ENCODE measurements around the gene IGFBP5.

DNA sequence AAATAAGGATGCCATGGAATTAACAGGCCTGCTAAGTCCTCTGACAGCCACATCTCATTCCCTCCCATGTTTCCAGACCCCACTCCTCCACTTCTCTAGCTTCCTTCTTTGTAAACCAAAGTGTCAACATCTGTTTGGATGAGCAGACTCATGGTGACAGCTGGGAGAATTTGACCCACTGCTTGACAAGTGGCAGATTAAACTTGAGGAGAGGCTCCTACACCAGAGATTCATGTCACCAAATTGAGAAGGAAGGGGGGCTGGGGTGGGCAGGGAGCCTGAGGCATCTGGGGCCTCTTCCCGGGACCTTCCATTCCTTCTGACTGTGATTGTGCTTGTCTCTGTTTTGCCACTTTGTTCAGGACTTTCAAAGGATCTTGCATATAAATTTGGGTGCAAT, 41.0 kb upstream of the IGFBP5 start:
- TF ChIP-seq REST (IDR thresholded peaks at IDR 0.05; ENCODE audit: borderline replicate concordance), result no peak
- TF ChIP-seq, protein P1, sequence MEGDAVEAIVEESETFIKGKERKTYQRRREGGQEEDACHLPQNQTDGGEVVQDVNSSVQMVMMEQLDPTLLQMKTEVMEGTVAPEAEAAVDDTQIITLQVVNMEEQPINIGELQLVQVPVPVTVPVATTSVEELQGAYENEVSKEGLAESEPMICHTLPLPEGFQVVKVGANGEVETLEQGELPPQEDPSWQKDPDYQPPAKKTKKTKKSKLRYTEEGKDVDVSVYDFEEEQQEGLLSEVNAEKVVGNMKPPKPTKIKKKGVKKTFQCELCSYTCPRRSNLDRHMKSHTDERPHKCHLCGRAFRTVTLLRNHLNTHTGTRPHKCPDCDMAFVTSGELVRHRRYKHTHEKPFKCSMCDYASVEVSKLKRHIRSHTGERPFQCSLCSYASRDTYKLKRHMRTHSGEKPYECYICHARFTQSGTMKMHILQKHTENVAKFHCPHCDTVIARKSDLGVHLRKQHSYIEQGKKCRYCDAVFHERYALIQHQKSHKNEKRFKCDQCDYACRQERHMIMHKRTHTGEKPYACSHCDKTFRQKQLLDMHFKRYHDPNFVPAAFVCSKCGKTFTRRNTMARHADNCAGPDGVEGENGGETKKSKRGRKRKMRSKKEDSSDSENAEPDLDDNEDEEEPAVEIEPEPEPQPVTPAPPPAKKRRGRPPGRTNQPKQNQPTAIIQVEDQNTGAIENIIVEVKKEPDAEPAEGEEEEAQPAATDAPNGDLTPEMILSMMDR (IDR thresholded peaks at IDR 0.05; ENCODE audit: poor library complexity, severe bottlenecking), result no peak
- TF ChIP-seq EP300 (conservative IDR thresholded peaks at IDR 0.05; ENCODE audit: poor library complexity, severe bottlenecking), result no peak
- TF ChIP-seq EZH2 (IDR thresholded peaks at IDR 0.05; ENCODE audit: borderline replicate concordance, insufficient read depth, low read length, poor library complexity, severe bottlenecking), result no peak
- no peak for TF ChIP-seq POLR2AphosphoS5 (IDR thresholded peaks at IDR 0.05)
